Loucy (cell line): ENCODE results near the gene PIR.

Experiments
- H2AFZ ChIP-seq: fragments of 200-600 bp; sonication (generic); 2 replicates; pipeline ENCODE4 v1.6.0; 2016; ENCODE audit warnings: antibody characterized with exemption, mild to moderate bottlenecking, low read length, moderate library complexity
- H3F3A ChIP-seq: fragments of 200-600 bp; 2 replicates; pipeline ENCODE4 v1.6.0; 2016; ENCODE audit warnings: antibody characterized with exemption, low read depth, mild to moderate bottlenecking
- H3K27me3 ChIP-seq: fragments of 200-600 bp; sonication (generic); 2 replicates; pipeline ENCODE4 v1.6.1; 2014; ENCODE audit warnings: low read length, mild to moderate bottlenecking; ENCODE audit not compliant: insufficient read depth, poor library complexity, severe bottlenecking
- H3K36me3 ChIP-seq: fragments of 200-600 bp; sonication (generic); 2 replicates; pipeline ENCODE4 v1.6.1; 2016; ENCODE audit warnings: low read length; ENCODE audit not compliant: insufficient read depth
- H3K4me1 ChIP-seq: fragments of 200-600 bp; sonication (generic); 2 replicates; pipeline ENCODE4 v1.5.1; 2014; ENCODE audit warnings: low read length, mild to moderate bottlenecking; ENCODE audit not compliant: insufficient read depth, poor library complexity, severe bottlenecking
- H3K4me2 ChIP-seq: fragments of 200-600 bp; sonication (generic); 2 replicates; pipeline ENCODE4 v1.6.0; 2014; ENCODE audit warnings: antibody characterized with exemption, low read length, low read depth, mild to moderate bottlenecking; ENCODE audit not compliant: poor library complexity, severe bottlenecking
- H3K4me3 ChIP-seq: fragments of 200-600 bp; sonication (generic); 2 replicates; pipeline ENCODE4 v1.5.1; 2014; ENCODE audit warnings: low read length, mild to moderate bottlenecking, mixed read lengths; ENCODE audit not compliant: poor library complexity, severe bottlenecking
- H3K79me2 ChIP-seq: fragments of 200-600 bp; sonication (generic); 2 replicates; pipeline ENCODE4 v1.6.1; 2014; ENCODE audit warnings: low read length; ENCODE audit not compliant: insufficient read depth
- H3K9ac ChIP-seq: fragments of 200-600 bp; sonication (generic); 2 replicates; pipeline ENCODE4 v1.6.0; 2014; ENCODE audit warnings: mild to moderate bottlenecking, low read depth, low read length, moderate library complexity; ENCODE audit not compliant: poor library complexity, severe bottlenecking
- H3K9me2 ChIP-seq: fragments of 200-600 bp; sonication (generic); replicated peaks from 2 replicates; pipeline ENCODE4 v1.6.1; 2016; ENCODE audit warnings: low read depth, low read length, mixed read lengths
- H3K9me3 ChIP-seq: fragments of 200-600 bp; sonication (generic); 2 replicates; pipeline ENCODE4 v1.6.1; 2014; ENCODE audit warnings: mild to moderate bottlenecking, antibody characterized with exemption, low read length, low read depth; ENCODE audit not compliant: insufficient read depth
- H4K20me1 ChIP-seq: fragments of 200-600 bp; sonication (generic); 2 replicates; pipeline ENCODE4 v1.6.0; 2014; ENCODE audit warnings: antibody characterized with exemption, low read length, mild to moderate bottlenecking; ENCODE audit not compliant: insufficient read depth, poor library complexity, severe bottlenecking
- CTCF ChIP-seq: fragments of 200-600 bp; sonication (generic); conservative IDR thresholded peaks from 2 replicates; pipeline ENCODE4 v1.5.1; 2014; ENCODE audit warnings: mild to moderate bottlenecking, antibody characterized with exemption, low read length
- EZH2phosphoT487 ChIP-seq: fragments of 200-600 bp; IDR thresholded peaks from 2 replicates; pipeline ENCODE4 v1.6.1; 2018; ENCODE audit warnings: antibody characterized with exemption, mild to moderate bottlenecking, moderate library complexity, borderline replicate concordance

PIR gene

GRCh38 chrX:15464704-15465103, 28.4 kb downstream of the PIR start:
- Histone ChIP-seq H3K9me2 (no peaks in the 10 kb centered on the region), H3K4me1 (no peaks in the 10 kb centered on the region), H3K36me3 (no peaks in the 10 kb centered on the region), H4K20me1 (no peaks in the 10 kb centered on the region), H3K27me3 (no peaks in the 10 kb centered on the region), H3K4me2 (no peak overlapping the region), H3F3A (no peaks in the 10 kb centered on the region), H3K79me2 (no peaks in the 10 kb centered on the region), H3K9ac (no peak overlapping the region), H3K4me3 (no peak overlapping the region), H3K9me3 (no peaks in the 10 kb centered on the region), H2AFZ (no peak overlapping the region)
- TF ChIP-seq CTCF (no peak), EZH2phosphoT487 (no peak)

GRCh38 chrX:15451913-15452312, 41.2 kb downstream of the PIR start:
- Histone ChIP-seq H3K9me2 (no peaks in the 10 kb centered on the region), H3K4me2 (no peak overlapping the region), H3K4me3 (no peak overlapping the region), H3K36me3 (no peaks in the 10 kb centered on the region), H3K9ac (no peak overlapping the region), H3K4me1 (peaks cover 3% of the 10 kb centered on the region), H3K9me3 (no peaks in the 10 kb centered on the region), H4K20me1 (no peaks in the 10 kb centered on the region), H3K79me2 (no peaks in the 10 kb centered on the region), H3K27me3 (no peaks in the 10 kb centered on the region), H3F3A (no peaks in the 10 kb centered on the region), H2AFZ (no peak overlapping the region)
- TF ChIP-seq EZH2phosphoT487 (no peak), CTCF (no peak)

- peaks cover 3% of the 10 kb centered on the region for H3K4me1 ChIP-seq
- no peaks in the 10 kb centered on the region for H3K9me3 ChIP-seq
- no peaks in the 10 kb centered on the region for H4K20me1 ChIP-seq
- no peaks in the 10 kb centered on the region for H3K27me3 ChIP-seq
- H3K4me2 ChIP-seq: no peak overlapping the region
- H3F3A ChIP-seq: no peaks in the 10 kb centered on the region
- H3K4me3 ChIP-seq: no peak overlapping the region
- no peaks in the 10 kb centered on the region for H3K36me3 ChIP-seq
- no peaks in the 10 kb centered on the region for H3K9me2 ChIP-seq
- TF ChIP-seq EZH2phosphoT487 (no peak), CTCF (no peak)
- H3K79me2 ChIP-seq: no peaks in the 10 kb centered on the region
- no peak overlapping the region for H3K9ac ChIP-seq
- H2AFZ ChIP-seq: no peak overlapping the region
These were observed 45.0 kb downstream of the PIR start for GRCh38 chrX:15448010-15448639.
